SH-SY5Y (cell line): ENCODE results near the gene EPB41L4B.

Source experiments
- GATA2 ChIP-seq: IDR thresholded peaks from 2 replicates; pipeline ENCODE4 v1.6.1; 2011; ENCODE audit warnings: mild to moderate bottlenecking, low read depth, low read length
- GATA3 ChIP-seq: IDR thresholded peaks from 2 replicates; pipeline ENCODE4 v1.6.1; 2011; ENCODE audit warnings: low read depth, mild to moderate bottlenecking, low read length, moderate library complexity

DNA sequence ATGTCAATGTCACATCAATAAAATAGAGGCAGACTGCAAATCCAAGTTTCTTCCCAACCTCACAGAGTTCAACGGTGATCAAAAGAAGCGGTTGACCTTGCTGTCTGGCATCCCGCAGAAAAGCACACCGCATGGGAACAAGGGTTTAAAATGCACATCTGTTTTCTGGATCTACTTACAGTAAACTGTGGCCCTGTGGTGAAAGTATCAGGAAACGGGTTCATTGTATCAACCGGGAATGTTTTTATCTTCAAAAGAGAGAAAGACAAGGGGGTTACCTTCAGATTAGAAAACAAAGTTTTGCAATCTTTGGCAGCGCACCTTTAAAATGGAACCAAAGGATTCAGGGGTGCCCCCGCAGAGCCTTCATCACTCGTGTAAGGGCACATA is 138.3 kb downstream of the EPB41L4B start:
- TF ChIP-seq GATA2 (no peak), GATA3 (no peak)
